Endothelial cell (in vitro differentiated cells): ENCODE measurements around the gene CALCOCO2. TPM values are rescaled to one million over a fixed set of nuclear protein-coding genes. Genes with fewer than 3 reads are reported as not detected.

ENCODE experiments used
- DNase-seq: peaks from one replicate; pipeline ENCODE4 v3.0.0; 2021; ENCODE audit warnings: low spot score
- H3K27ac Mint-ChIP-seq: one replicate; pipeline ENCODE4 v1.8.0; 2021; ENCODE audit warnings: mixed read lengths, inconsistent platforms; ENCODE audit not compliant: unreplicated experiment
- H3K27me3 Mint-ChIP-seq: one replicate; pipeline ENCODE4 v1.8.0; 2021; ENCODE audit warnings: mild to moderate bottlenecking, moderate library complexity, mixed read lengths, inconsistent platforms; ENCODE audit not compliant: unreplicated experiment
- H3K36me3 Mint-ChIP-seq: one replicate; pipeline ENCODE4 v1.8.0; 2021; ENCODE audit warnings: mild to moderate bottlenecking, low read depth, mixed read lengths, inconsistent platforms; ENCODE audit not compliant: unreplicated experiment
- H3K4me1 Mint-ChIP-seq: one replicate; pipeline ENCODE4 v1.8.0; 2021; ENCODE audit warnings: mild to moderate bottlenecking, mixed read lengths, inconsistent platforms; ENCODE audit not compliant: unreplicated experiment
- H3K4me3 Mint-ChIP-seq: one replicate; pipeline ENCODE4 v1.8.0; 2021; ENCODE audit warnings: mild to moderate bottlenecking, mixed read lengths, inconsistent platforms; ENCODE audit not compliant: unreplicated experiment
- H3K9me3 Mint-ChIP-seq: one replicate; pipeline ENCODE4 v1.8.0; 2021; ENCODE audit warnings: mixed read lengths, inconsistent platforms; ENCODE audit not compliant: unreplicated experiment
- total RNA-seq: library from RNA; stranded (reverse); fragmentation: NEBNext Ultra II Directional; extraction: Animal tissue kit (Norgen Biotek cat#: 25700); gene quantifications from one replicate; pipeline ENCODE4 v1.2.1, GENCODE V29; 2021; ENCODE audit not compliant: unreplicated experiment
- TF ChIP-seq, protein P1 (sequence below): fragments of 200-600 bp; sonication (generic); IDR thresholded peaks from one replicate; pipeline ENCODE4 v1.5.0; 2021; ENCODE audit warnings: antibody characterized with exemption; ENCODE audit not compliant: unreplicated experiment

CALCOCO2 gene
- total RNA-seq, 1 donor from 2014 or later: 46.1 TPM

- Mint-ChIP-seq H3K36me3 (no peaks in the 10 kb centered on the region), H3K27me3 (no peaks in the 10 kb centered on the region), H3K27ac (no peak overlapping the region), H3K4me1 (peaks cover 11% of the 10 kb centered on the region), H3K9me3 (no peaks in the 10 kb centered on the region), H3K4me3 (no peak overlapping the region)
- no peak for DNase-seq
- TF ChIP-seq, protein P1, sequence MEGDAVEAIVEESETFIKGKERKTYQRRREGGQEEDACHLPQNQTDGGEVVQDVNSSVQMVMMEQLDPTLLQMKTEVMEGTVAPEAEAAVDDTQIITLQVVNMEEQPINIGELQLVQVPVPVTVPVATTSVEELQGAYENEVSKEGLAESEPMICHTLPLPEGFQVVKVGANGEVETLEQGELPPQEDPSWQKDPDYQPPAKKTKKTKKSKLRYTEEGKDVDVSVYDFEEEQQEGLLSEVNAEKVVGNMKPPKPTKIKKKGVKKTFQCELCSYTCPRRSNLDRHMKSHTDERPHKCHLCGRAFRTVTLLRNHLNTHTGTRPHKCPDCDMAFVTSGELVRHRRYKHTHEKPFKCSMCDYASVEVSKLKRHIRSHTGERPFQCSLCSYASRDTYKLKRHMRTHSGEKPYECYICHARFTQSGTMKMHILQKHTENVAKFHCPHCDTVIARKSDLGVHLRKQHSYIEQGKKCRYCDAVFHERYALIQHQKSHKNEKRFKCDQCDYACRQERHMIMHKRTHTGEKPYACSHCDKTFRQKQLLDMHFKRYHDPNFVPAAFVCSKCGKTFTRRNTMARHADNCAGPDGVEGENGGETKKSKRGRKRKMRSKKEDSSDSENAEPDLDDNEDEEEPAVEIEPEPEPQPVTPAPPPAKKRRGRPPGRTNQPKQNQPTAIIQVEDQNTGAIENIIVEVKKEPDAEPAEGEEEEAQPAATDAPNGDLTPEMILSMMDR: no peak
Observed at GRCh38 chr17:48840441-48840840, 9.6 kb downstream of the CALCOCO2 start.

GRCh38 chr17:48841395-48841831, 10.6 kb downstream of the CALCOCO2 start:
- H3K27me3 Mint-ChIP-seq: no peaks in the 10 kb centered on the region
- DNase-seq: no peak
- no peaks in the 10 kb centered on the region for H3K9me3 Mint-ChIP-seq
- no peak overlapping the region for H3K4me3 Mint-ChIP-seq
- H3K4me1 Mint-ChIP-seq: peaks cover 11% of the 10 kb centered on the region
- H3K27ac Mint-ChIP-seq: peak overlapping the region; percentile 57
- no peaks in the 10 kb centered on the region for H3K36me3 Mint-ChIP-seq
- TF ChIP-seq, protein P1: no peak

- TF ChIP-seq, protein P1: no peak
- Mint-ChIP-seq H3K36me3 (no peaks in the 10 kb centered on the region), H3K4me3 (no peak overlapping the region), H3K4me1 (peaks cover 9% of the 10 kb centered on the region), H3K27me3 (no peaks in the 10 kb centered on the region), H3K27ac (no peak overlapping the region), H3K9me3 (no peaks in the 10 kb centered on the region)
- DNase-seq: no peak
Observed at GRCh38 chr17:48842746-48843145, 11.9 kb downstream of the CALCOCO2 start.

- Mint-ChIP-seq H3K9me3 (no peaks in the 10 kb centered on the region), H3K4me3 (no peak overlapping the region), H3K4me1 (peaks cover 5% of the 10 kb centered on the region), H3K27ac (no peak overlapping the region), H3K27me3 (no peaks in the 10 kb centered on the region), H3K36me3 (no peaks in the 10 kb centered on the region)
- DNase-seq: no peak
- TF ChIP-seq, protein P1: no peak
Observed at GRCh38 chr17:48843187-48843900, 12.5 kb downstream of the CALCOCO2 start.

GRCh38 chr17:48850792-48851323, 20.0 kb downstream of the CALCOCO2 start:
- Mint-ChIP-seq H3K27me3 (no peaks in the 10 kb centered on the region), H3K9me3 (no peaks in the 10 kb centered on the region), H3K4me1 (peaks cover 5% of the 10 kb centered on the region), H3K36me3 (peaks cover 5% of the 10 kb centered on the region), H3K27ac (no peak overlapping the region), H3K4me3 (peak overlapping the region; percentile 54)
- no peak for DNase-seq
- TF ChIP-seq, protein P1: no peak
